Islet of Langerhans (tissue), 1 donor: ENCODE data around the gene SP7.
"Not testable (repeated sequence)": the region's sequence is repeated elsewhere in the genome, so short reads cannot be mapped to it uniquely, and the experiment has no call there.

Experiments
- FAIRE-seq: peaks from one replicate; lab custom pipeline; 2011; peaks lifted over from hg19 to GRCh38; lab: Jason Lieb, UNC

Gene SP7

GRCh38 chr12:53346491-53346890 is 10.3 kb upstream of the SP7 start:
- no peak for FAIRE-seq

GRCh38 chr12:53345486-53346188 is 9.5 kb upstream of the SP7 start:
- no peak for FAIRE-seq

DNA sequence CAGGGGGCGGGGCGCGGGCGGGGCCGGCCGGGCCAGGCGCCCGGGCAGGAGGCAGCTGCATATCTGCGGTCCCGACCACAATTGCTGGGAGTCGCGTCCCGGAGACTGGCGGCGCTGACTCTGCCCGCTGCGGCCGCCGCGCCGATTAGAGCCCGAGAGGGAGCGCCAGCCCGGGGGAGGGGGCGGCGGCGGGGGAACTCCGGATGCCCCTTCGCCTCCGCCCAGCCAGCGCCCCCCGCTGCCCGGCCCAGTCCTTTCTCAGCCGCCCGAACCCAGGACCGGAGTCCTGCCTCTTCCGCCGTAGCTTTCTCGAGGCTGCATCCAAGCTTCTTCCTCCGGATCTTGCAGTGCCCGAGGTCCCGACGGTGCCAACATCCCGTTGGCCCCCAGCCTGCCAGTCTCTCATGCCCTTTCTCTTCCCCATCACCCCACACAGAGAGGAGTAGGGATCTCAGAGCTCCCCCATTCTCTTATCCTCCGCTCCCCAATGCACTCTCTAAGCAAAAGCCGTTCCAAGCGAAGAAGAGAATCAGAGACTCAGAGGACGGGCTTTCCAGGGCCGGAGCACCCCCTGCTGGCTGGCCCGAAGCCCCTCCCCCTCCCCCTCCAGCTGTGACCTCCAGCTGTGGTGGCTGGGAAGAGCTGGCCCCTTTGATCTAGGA is 8.8 kb upstream of the SP7 start:
- no peak for FAIRE-seq

DNA sequence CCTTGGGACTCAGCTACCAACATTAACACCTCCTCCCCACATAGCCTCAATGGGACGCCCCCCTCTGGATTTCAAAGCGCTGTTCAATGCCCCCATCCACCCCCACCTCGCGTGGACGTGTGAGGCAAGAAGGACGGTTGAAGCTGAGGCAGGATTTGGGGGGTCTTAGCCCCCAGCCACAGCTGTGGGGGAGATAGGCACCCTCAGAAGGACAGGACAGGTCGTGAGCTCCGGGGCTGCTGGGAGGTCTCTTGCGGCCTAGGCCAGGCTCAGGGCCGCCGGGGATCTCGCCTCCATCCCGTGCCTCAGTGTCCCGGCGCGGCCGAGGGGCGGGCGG is 8.3 kb upstream of the SP7 start:
- no peak for FAIRE-seq

- FAIRE-seq, result no peak
These were observed 7.8 kb upstream of the SP7 start for GRCh38 chr12:53343969-53344368.

GRCh38 chr12:53343449-53343848 is 7.3 kb upstream of the SP7 start:
- no peak for FAIRE-seq

DNA sequence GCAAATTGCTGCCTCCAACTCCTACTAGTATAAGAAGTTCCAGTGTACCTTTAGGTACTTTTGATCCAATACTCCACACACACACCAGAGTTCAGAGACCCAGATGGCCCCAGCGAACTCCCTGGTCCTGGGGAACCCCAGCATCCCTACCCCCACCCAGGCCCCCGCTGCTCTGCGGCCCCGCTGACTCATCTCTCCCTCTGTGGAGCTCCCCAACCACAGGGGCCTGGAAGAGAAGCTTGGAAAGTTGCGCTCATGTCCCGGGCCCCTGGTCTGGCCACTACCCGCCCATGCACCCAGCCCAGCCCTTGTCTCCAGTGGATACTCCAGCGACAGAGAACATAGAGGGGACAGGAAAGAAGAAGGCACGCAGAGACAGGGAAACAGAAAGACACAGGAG is 4.2 kb upstream of the SP7 start:
- no peak for FAIRE-seq

DNA sequence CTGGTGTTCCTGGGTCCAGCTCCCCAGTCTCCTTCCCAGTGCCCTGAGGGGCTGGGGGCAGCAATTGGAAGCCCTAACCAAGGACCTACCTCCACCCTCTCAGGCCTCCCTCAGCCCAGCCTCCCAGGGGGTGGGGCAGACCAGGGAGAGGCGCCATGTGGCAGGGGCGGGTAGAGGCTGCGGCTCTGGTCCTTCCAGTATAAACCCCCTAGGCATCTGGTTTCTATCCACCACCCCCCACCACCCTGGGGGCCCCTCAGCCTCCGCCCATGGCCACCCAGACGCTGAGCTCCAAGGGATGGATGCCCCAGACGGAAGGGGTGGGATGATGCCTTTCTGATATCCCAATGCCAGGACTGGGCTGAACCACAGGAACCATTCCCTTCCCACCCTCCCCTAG is 2.8 kb upstream of the SP7 start:
- FAIRE-seq, result no peak

- FAIRE-seq, result no peak
These were observed 1.9 kb upstream of the SP7 start for GRCh38 chr12:53338017-53338416.

DNA sequence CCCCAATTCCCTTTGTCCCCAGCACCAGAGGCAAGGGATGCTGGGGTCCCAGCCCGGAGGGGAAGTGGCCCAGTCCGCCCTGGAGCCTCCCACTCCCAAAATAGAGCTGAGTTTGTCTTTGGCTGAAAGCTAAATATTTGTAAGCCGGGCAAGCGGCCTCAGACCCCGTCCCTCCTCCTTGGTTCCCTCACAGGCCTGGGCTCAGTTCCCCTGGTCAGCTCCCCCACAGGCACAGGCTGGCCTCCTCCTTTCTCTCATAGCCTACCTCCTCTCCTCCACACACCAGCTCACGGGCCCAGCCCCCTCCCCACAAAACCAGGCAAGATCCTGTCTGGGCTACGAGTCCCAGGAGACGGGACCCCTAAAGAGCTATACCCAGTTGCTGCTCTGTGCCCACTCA is 1.3 kb downstream of the SP7 start:
- no peak for FAIRE-seq

- FAIRE-seq, result no peak
These were observed 2.3 kb downstream of the SP7 start for GRCh38 chr12:53333845-53334244.

- FAIRE-seq, result no peak
These were observed 2.9 kb downstream of the SP7 start for GRCh38 chr12:53333289-53333688.

- FAIRE-seq, result no peak
These were observed 3.4 kb downstream of the SP7 start for GRCh38 chr12:53332744-53333143.

- not testable (repeated sequence) for FAIRE-seq
These were observed 3.8 kb downstream of the SP7 start for GRCh38 chr12:53332339-53332738.

- no peak for FAIRE-seq
These were observed 5.5 kb downstream of the SP7 start for GRCh38 chr12:53330671-53331070.

DNA sequence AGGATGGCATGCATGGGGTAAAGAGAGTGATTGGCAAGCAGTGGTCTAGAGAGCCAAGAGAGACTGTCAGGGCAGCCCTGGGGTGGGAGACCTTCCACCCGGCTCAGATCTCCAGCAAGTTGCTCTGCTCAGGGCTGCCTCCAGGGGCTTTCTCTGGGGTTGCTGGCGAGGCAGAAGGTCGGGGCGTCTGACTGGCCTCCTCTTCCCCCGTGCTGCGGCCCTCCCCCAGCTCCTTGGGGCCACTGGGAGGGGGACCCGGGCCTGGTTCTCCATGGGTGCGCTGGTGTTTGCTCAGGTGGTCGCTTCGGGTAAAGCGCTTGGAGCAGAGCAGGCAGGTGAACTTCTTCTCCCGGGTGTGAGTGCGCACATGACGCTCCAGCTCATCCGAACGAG is 8.1 kb downstream of the SP7 start:
- no peak for FAIRE-seq

DNA sequence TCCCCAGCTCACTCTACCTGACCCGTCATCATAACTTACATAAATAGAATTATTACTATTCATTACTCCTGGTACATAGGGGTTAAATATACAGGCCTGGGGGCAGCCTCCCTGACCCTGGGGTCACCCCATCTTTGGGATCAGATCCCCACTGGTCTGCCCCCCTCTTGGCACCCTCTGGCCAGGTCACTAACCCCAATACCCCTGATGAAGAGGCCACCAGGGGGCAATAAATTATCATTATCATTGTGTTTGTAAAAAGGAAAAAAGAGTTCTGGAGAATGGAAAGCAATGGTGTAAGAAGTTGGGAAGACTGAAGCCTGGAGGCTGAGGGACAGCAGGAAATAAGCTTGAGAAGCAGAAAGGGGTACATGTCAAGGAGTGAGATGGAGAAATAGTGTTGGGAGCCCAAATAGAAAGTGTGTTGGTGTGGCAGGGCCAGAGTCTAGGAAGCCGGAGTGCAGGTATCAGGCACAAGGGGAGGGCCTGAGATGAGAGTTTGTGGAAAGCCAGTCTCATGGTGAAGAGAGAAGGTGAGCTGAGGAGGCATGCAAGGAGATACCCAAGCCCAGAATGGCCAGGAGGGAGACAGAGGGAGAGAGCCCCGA is 8.6 kb downstream of the SP7 start:
- no peak for FAIRE-seq

DNA sequence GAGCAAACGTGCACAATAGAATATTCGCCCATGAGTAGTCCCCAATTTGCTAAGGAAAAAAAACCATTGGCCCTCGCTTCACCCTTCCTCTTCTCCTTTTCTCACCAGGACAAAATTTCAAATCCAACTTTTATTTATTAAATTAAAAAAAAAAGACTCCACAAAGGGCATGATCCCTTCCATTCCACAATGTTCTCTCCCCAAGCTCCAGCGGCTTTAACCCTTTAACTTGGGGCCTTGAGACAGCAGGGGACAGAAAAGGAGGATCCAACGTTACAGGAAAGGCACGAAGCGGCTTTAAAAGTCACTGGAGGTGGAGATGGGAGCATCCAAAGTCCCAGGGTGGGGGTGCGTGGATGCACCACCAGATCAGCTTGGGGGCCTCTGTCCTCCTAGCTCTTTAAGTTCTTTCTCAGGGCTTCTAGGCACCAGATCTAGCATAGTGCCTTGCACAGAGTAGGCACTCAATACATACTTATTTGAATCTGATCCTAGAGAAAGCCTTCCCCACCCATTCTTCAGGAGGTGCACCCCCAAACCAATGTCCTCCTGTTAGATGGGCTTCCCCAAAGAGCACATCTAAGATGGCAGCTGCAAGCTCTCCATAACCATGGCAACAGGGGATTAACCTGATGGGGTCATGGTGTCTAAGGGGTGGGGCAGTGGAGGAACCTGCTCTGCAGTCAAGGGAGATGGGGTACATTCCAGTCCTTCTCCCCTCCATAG is 9.5 kb downstream of the SP7 start:
- FAIRE-seq, result no peak

- no peak for FAIRE-seq
These were observed 10.6 kb downstream of the SP7 start for GRCh38 chr12:53325511-53326061.

DNA sequence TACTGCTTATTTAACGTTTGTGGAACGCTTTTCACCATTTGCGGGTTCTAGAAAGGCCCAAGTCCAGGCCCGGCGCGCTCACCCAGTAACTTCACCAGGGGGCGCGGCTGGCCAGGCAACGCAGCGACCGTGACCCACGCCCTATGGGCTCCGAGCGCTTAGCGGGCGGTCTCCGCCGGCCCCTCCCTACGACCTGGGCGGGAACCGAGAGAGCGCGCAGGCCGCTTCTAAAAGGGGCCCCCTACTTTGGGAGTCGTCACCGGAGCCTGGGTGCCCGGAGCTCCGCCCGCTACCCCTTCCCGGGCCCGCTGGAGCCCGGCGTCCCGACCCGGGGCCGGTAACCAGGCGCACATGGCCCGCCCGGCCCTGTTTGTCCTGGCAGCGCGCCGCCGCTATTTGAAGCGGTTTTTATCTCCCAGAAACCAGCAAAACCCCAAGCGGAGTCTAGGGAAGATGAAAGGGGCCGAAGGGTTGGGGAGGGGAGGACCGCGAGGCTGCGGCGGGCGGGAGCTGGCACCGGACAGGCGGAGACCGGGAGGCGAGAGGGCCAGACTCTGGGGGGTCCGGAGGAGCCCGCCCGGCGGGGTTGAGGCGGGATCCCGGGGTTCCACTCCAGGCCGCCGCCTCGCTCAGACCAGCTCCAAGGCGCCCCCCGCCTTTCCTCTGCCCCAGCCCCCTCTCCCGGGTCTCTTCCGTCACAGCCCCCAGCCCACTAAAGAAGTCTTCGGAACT is 11.2 kb downstream of the SP7 start:
- no peak for FAIRE-seq

- no peak for FAIRE-seq
These were observed 11.9 kb downstream of the SP7 start for GRCh38 chr12:53324113-53324778.
